HEK293 (cell line): ENCODE results near the gene REC114.

ENCODE experiments used
- CTCF ChIA-PET: fragments of 350-600 bp; formaldehyde crosslinking; extraction: SDS; loops from one replicate; lab custom pipeline; 2021; ENCODE audit warnings: antibody characterized with exemption; lab: Yijun Ruan, JAX
- POLR2A ChIA-PET: fragments of 300-600 bp; formaldehyde crosslinking; extraction: SDS; loops from one replicate; lab custom pipeline; 2020; ENCODE audit warnings: antibody characterized with exemption, inconsistent platforms; lab: Yijun Ruan, JAX
- H3K27ac ChIP-seq: fragments of 200-500 bp; sonication (Bioruptor generic); 2 replicates; pipeline ENCODE4 v1.5.1; 2014; ENCODE audit warnings: low read depth, low read length, control low read depth, inconsistent platforms; ENCODE audit errors: extremely low read depth
- H3K36me3 ChIP-seq, 2 experiments: fragments of 200-500 bp in 1 of 2; sonication (Bioruptor generic) in 1 of 2; 1 replicate in 1 of 2; 2 replicates in 1 of 2; pipeline ENCODE4 v1.5.1; 2014 to 2017; ENCODE audit warnings: inconsistent platforms in 2 of 2, low read length in 2 of 2; ENCODE audit not compliant: control insufficient read depth in 2 of 2, insufficient read depth in 1 of 2
- H3K4me1 ChIP-seq: fragments of 200-500 bp; sonication (Bioruptor generic); 2 replicates; pipeline ENCODE4 v1.5.1; 2014; ENCODE audit warnings: mild to moderate bottlenecking, low read length, inconsistent platforms; ENCODE audit not compliant: control insufficient read depth, insufficient read depth
- H3K4me3 ChIP-seq: 2 replicates; pipeline ENCODE4 v1.5.1; 2011; ENCODE audit warnings: low read depth, mild to moderate bottlenecking, control low read depth, low read length, moderate library complexity
- H3K9me3 ChIP-seq: fragments of 200-500 bp; sonication (Bioruptor generic); 2 replicates; pipeline ENCODE4 v1.5.1; 2014; ENCODE audit warnings: low read depth, low read length, inconsistent platforms; ENCODE audit not compliant: control insufficient read depth, insufficient read depth
- AEBP2 ChIP-seq: fragments of 450-650 bp; formaldehyde crosslinking; IDR thresholded peaks from 2 replicates; pipeline ENCODE4 v1.5.1; 2016; ENCODE audit warnings: missing biosample characterization, missing genetic modification characterization, borderline replicate concordance
- BCL11A ChIP-seq: fragments of 450-650 bp; formaldehyde crosslinking; IDR thresholded peaks from 2 replicates; pipeline ENCODE4 v1.5.1; 2016; ENCODE audit warnings: low read depth, missing biosample characterization, missing genetic modification characterization
- HOXC10 ChIP-seq: sonication (generic); formaldehyde crosslinking; IDR thresholded peaks from 2 replicates; pipeline ENCODE4 v1.8.1; 2023; ENCODE audit warnings: mild to moderate bottlenecking, missing genetic modification reagents
- MEIS1 ChIP-seq: sonication (generic); formaldehyde crosslinking; IDR thresholded peaks from 2 replicates; pipeline ENCODE4 v1.8.1; 2022; ENCODE audit warnings: missing genetic modification reagents, mild to moderate bottlenecking, borderline replicate concordance
- MYNN ChIP-seq: fragments of 450-650 bp; formaldehyde crosslinking; IDR thresholded peaks from 2 replicates; pipeline ENCODE4 v1.5.1; 2016; ENCODE audit warnings: missing biosample characterization, missing genetic modification characterization, borderline replicate concordance
- SALL2 ChIP-seq: fragments of 450-650 bp; formaldehyde crosslinking; IDR thresholded peaks from 2 replicates; pipeline ENCODE4 v1.5.0; 2017; ENCODE audit warnings: missing biosample characterization, mild to moderate bottlenecking, missing genetic modification characterization, borderline replicate concordance
- SCRT2 ChIP-seq: fragments of 450-650 bp; formaldehyde crosslinking; IDR thresholded peaks from 2 replicates; pipeline ENCODE4 v1.5.1; 2016; ENCODE audit warnings: missing biosample characterization, missing genetic modification characterization
- SETDB1 ChIP-seq: IDR thresholded peaks from one replicate; pipeline ENCODE4 v1.6.1; 2017; ENCODE audit warnings: mild to moderate bottlenecking, low read length, moderate library complexity, mixed read lengths; ENCODE audit not compliant: insufficient read length
- SP7 ChIP-seq: fragments of 450-650 bp; formaldehyde crosslinking; IDR thresholded peaks from 2 replicates; pipeline ENCODE4 v1.5.1; 2016; ENCODE audit warnings: missing biosample characterization, missing genetic modification characterization
- ZBTB21 ChIP-seq: fragments of 450-650 bp; formaldehyde crosslinking; IDR thresholded peaks from 2 replicates; pipeline ENCODE4 v1.5.1; 2017; ENCODE audit warnings: missing biosample characterization, missing genetic modification characterization
- ZFP37 ChIP-seq: fragments of 450-650 bp; formaldehyde crosslinking; IDR thresholded peaks from 2 replicates; pipeline ENCODE4 v1.5.1; 2016; ENCODE audit warnings: missing biosample characterization, missing genetic modification characterization
- ZNF132 ChIP-seq: fragments of 450-650 bp; formaldehyde crosslinking; IDR thresholded peaks from 2 replicates; pipeline ENCODE4 v1.5.1; 2017; ENCODE audit warnings: missing biosample characterization, missing genetic modification characterization, borderline replicate concordance
- ZNF146 ChIP-seq: fragments of 450-650 bp; formaldehyde crosslinking; IDR thresholded peaks from 2 replicates; pipeline ENCODE4 v1.5.1; 2016; ENCODE audit warnings: missing biosample characterization, missing genetic modification characterization
- ZNF169 ChIP-seq: fragments of 450-650 bp; formaldehyde crosslinking; IDR thresholded peaks from 2 replicates; pipeline ENCODE4 v1.5.1; 2016; ENCODE audit warnings: missing biosample characterization, missing genetic modification characterization
- ZNF221 ChIP-seq: fragments of 450-650 bp; formaldehyde crosslinking; IDR thresholded peaks from 2 replicates; pipeline ENCODE4 v1.5.1; 2017; ENCODE audit warnings: missing biosample characterization, missing genetic modification characterization, borderline replicate concordance
- ZNF223 ChIP-seq: fragments of 450-650 bp; formaldehyde crosslinking; IDR thresholded peaks from 2 replicates; pipeline ENCODE4 v1.5.1; 2016; ENCODE audit warnings: missing biosample characterization, missing genetic modification characterization
- ZNF26 ChIP-seq: fragments of 450-650 bp; formaldehyde crosslinking; IDR thresholded peaks from 2 replicates; pipeline ENCODE4 v1.5.1; 2016; ENCODE audit warnings: missing biosample characterization, missing genetic modification characterization
- ZNF350 ChIP-seq: fragments of 450-650 bp; formaldehyde crosslinking; IDR thresholded peaks from 2 replicates; pipeline ENCODE4 v1.5.0; 2017; ENCODE audit warnings: missing biosample characterization, mild to moderate bottlenecking, missing genetic modification characterization
- ZNF544 ChIP-seq: fragments of 450-650 bp; formaldehyde crosslinking; IDR thresholded peaks from 2 replicates; pipeline ENCODE4 v1.5.0; 2017; ENCODE audit warnings: missing biosample characterization, missing genetic modification characterization
- ZNF610 ChIP-seq: fragments of 450-650 bp; formaldehyde crosslinking; IDR thresholded peaks from 2 replicates; pipeline ENCODE4 v1.5.1; 2016; ENCODE audit warnings: missing biosample characterization, missing genetic modification characterization, borderline replicate concordance
- ZNF654 ChIP-seq: fragments of 450-650 bp; formaldehyde crosslinking; IDR thresholded peaks from 2 replicates; pipeline ENCODE4 v1.5.1; 2016; ENCODE audit warnings: low read depth, missing biosample characterization, missing genetic modification characterization
- ZNF664 ChIP-seq: fragments of 450-650 bp; formaldehyde crosslinking; IDR thresholded peaks from 2 replicates; pipeline ENCODE4 v1.5.1; 2016; ENCODE audit warnings: missing biosample characterization, missing genetic modification characterization
- ZNF785 ChIP-seq: fragments of 450-650 bp; formaldehyde crosslinking; IDR thresholded peaks from 2 replicates; pipeline ENCODE4 v1.5.1; 2016; ENCODE audit warnings: missing biosample characterization, missing genetic modification characterization
- ZXDB ChIP-seq: fragments of 450-650 bp; formaldehyde crosslinking; IDR thresholded peaks from 2 replicates; pipeline ENCODE4 v1.5.1; 2016; ENCODE audit warnings: missing biosample characterization, missing genetic modification characterization
- TF ChIP-seq, protein P1 (sequence below): fragments of 450-650 bp; formaldehyde crosslinking; IDR thresholded peaks from 2 replicates; pipeline ENCODE4 v1.5.1; 2016; ENCODE audit warnings: missing biosample characterization, missing genetic modification characterization, borderline replicate concordance

Gene REC114

DNA sequence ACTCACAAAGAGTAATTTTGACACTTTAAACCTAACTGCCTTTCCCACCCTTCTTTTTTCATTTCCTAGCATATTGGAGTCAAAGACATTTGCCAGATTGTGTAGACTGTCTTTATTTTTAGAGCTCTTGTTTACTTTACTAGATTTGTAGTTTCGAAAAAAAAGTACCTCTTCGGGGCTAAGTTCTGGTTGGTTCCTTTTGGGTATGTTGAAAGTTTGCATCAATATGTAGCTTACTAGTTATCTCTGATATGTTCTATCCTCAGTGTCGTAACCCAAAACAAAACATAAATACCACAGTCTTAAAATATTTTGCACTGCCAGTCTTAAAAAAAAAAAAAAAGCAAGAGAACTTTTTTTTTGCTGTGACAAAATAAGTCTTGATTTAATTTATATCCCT is 52.2 kb downstream of the REC114 start:
- ChIA-PET POLR2A (no interaction called here), CTCF (interaction anchor here (0.6 to 1.2 kb wide), 6 partner anchors 31 to 249 kb away, joined by 3 to 4 read pairs (median 3); no protein-coding TSS in a partner anchor)
- H3K36me3 ChIP-seq = no peaks in the 10 kb centered on the region
- no peaks in the 10 kb centered on the region for H3K4me1 ChIP-seq
- TF ChIP-seq ZNF26 (tag by site-specific recombination) (no peak), ZNF654 (tag by site-specific recombination) (no peak), SP7 (tag by site-specific recombination) (no peak), ZFP37 (no peak), ZNF221 (no peak), ZBTB21 (tag by site-specific recombination) (no peak), MYNN (tag by site-specific recombination) (no peak), MEIS1 (CRISPR knock-in tag) (no peak)
- no peak overlapping the region for H3K27ac ChIP-seq
- H3K4me3 ChIP-seq = no peak overlapping the region
- H3K9me3 ChIP-seq = no peaks in the 10 kb centered on the region

- Histone ChIP-seq H3K4me3 (no peak overlapping the region), H3K36me3 (no peaks in the 10 kb centered on the region), H3K9me3 (no peaks in the 10 kb centered on the region), H3K27ac (no peak overlapping the region), H3K4me1 (no peaks in the 10 kb centered on the region)
- TF ChIP-seq ZNF664 (tag by site-specific recombination) (no peak), ZNF146 (tag by site-specific recombination) (no peak), ZNF169 (tag by site-specific recombination) (no peak), SETDB1 (no peak), ZNF132 (no peak), ZNF785 (tag by site-specific recombination) (no peak), SALL2 (no peak), BCL11A (no peak), SCRT2 (no peak), ZXDB (tag by site-specific recombination) (no peak), AEBP2 (tag by site-specific recombination) (no peak), ZNF610 (tag by site-specific recombination) (no peak), ZNF544 (tag by site-specific recombination) (no peak), ZNF223 (tag by site-specific recombination) (no peak), MYNN (tag by site-specific recombination) (no peak), ZNF350 (tag by site-specific recombination) (no peak), HOXC10 (CRISPR knock-in tag) (no peak)
- TF ChIP-seq, protein P1, sequence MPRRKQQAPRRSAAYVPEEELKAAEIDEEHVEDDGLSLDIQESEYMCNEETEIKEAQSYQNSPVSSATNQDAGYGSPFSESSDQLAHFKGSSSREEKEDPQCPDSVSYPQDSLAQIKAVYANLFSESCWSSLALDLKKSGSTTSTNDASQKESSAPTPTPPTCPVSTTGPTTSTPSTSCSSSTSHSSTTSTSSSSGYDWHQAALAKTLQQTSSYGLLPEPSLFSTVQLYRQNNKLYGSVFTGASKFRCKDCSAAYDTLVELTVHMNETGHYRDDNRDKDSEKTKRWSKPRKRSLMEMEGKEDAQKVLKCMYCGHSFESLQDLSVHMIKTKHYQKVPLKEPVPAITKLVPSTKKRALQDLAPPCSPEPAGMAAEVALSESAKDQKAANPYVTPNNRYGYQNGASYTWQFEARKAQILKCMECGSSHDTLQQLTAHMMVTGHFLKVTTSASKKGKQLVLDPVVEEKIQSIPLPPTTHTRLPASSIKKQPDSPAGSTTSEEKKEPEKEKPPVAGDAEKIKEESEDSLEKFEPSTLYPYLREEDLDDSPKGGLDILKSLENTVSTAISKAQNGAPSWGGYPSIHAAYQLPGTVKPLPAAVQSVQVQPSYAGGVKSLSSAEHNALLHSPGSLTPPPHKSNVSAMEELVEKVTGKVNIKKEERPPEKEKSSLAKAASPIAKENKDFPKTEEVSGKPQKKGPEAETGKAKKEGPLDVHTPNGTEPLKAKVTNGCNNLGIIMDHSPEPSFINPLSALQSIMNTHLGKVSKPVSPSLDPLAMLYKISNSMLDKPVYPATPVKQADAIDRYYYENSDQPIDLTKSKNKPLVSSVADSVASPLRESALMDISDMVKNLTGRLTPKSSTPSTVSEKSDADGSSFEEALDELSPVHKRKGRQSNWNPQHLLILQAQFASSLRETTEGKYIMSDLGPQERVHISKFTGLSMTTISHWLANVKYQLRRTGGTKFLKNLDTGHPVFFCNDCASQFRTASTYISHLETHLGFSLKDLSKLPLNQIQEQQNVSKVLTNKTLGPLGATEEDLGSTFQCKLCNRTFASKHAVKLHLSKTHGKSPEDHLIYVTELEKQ = no peak
- ChIA-PET POLR2A (interaction anchor here (0.6 to 0.7 kb wide), 2 partner anchors 104 to 284 kb away, joined by 3 read pairs; no protein-coding TSS in a partner anchor), CTCF (no interaction called here)
Observed at GRCh38 chr15:73500696-73501095, 57.7 kb downstream of the REC114 start.
